C4-2B (cell line): ENCODE data around the gene TLX3.

ENCODE experiments used
- H3K27ac ChIP-seq: fragments of 450-650 bp; 2 replicates; pipeline ENCODE4 v1.5.1; 2017
- ZFX ChIP-seq: fragments of 450-650 bp; IDR thresholded peaks from 2 replicates; pipeline ENCODE4 v1.6.1; 2017
- TF ChIP-seq, protein P1 (sequence below): fragments of 450-650 bp; conservative IDR thresholded peaks from 2 replicates; pipeline ENCODE4 v1.5.1; 2017; ENCODE audit warnings: mild to moderate bottlenecking

Gene TLX3

DNA sequence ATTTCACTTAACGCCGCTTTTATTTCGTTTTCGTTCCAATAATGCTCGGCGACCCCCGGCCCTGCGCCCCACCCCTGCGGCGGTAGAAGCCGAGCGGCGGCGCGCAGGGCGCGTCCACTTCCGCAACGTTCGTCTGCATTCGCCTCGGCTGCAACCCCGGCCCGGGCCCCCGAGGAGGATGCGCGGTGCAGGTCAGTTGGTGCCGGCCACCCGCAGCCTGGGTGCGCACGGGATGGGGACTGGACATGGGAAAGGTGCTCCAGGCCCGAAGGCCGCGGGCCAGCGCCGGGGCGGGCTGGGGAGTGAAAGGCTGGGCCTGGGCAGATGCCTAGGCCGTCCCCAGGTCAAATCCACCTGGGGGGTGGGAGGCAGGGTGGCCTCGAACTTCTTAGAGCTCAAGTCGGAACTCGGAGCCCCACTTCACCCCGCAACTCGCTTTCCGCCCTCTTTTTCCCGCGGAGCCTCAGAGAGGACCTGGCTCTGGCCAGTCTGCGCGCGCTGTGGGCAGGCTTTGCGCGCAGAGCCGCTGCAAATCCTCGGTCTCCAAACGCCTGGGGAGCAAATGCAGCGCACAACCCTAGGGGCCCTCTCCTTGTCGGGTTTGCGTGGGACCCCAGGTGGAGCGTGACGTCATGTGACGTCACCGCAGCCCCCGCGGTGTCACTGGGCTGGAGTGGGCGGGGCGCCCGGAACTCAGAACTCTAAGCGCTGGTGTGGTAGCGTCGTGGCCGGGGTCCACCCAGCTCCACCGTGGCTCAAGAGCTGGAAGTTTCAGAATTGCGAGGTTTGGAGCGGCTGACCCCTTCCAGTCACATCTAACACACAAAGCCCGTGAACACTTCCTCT is 3.3 kb downstream of the TLX3 start:
- no peak for TF ChIP-seq ZFX
- TF ChIP-seq, protein P1, sequence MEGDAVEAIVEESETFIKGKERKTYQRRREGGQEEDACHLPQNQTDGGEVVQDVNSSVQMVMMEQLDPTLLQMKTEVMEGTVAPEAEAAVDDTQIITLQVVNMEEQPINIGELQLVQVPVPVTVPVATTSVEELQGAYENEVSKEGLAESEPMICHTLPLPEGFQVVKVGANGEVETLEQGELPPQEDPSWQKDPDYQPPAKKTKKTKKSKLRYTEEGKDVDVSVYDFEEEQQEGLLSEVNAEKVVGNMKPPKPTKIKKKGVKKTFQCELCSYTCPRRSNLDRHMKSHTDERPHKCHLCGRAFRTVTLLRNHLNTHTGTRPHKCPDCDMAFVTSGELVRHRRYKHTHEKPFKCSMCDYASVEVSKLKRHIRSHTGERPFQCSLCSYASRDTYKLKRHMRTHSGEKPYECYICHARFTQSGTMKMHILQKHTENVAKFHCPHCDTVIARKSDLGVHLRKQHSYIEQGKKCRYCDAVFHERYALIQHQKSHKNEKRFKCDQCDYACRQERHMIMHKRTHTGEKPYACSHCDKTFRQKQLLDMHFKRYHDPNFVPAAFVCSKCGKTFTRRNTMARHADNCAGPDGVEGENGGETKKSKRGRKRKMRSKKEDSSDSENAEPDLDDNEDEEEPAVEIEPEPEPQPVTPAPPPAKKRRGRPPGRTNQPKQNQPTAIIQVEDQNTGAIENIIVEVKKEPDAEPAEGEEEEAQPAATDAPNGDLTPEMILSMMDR = no peak
- no peak overlapping the region for H3K27ac ChIP-seq

DNA sequence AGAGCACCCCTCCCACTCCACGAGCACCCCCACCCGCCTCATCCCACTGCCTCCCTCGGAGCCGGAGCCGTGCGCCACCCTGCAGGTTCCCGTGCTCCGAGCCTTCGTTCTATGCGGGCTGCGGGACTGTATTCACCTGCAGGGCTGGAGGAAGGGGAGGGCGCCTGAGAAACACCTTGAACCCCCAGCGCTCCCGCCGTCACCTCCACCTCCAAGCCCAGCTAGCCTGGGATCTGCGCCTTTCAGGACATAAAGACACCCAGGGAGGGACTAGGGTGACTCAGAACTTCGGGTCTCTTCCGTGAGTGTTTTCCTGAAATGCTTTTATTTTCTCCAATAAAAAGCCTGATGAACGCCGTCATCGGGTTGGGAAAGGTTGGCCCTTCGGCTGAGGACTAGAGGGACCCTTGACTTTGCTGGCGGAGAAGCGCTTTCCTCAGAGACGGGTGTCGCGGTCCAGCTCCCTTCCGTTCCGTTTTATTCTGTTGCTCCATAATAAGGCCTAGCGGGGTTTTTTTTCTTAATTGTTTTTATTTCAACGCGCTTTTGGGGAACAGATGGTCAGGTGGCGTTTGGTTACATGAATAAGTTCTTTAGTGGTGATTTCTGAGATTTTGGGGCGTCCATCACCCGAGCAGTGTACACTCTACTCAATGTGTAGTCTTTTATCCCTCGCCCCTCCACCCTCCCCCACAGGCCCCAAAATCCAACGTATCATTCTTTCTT is 4.6 kb downstream of the TLX3 start:
- no peak overlapping the region for H3K27ac ChIP-seq
- TF ChIP-seq, protein P1 = no peak
- no peak for TF ChIP-seq ZFX

DNA sequence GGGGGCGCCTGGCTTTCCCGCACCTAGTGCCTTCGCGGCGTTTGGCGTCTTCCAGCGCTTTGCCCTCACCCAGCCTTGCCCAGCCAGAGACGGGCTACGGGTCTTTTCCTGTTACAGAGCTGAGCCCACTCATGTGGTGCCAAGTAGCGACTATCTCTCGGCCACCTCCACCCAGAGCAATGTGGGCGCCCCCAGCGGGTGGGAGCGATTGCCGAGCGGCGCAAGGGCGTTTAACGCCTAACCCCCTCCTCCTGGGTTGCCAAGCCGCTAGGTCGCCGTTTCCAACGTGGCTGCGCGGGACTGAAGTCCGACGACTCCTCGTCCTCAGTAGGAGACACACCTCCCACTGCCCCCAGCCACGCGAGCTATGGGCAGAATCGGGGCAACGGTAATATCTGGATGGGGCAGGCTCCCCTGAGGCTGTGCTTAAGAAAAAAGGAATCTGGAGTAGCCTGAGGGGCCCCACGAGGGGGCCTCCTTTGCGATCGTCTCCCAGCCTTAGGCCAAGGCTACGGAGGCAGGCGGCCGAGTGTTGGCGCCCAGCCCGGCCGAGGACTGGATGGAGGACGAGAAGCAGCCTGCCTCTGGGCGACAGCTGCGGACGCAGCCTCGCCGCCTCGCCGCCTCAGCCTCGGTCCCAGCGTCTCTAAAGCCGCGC is 5.8 kb downstream of the TLX3 start:
- no peak overlapping the region for H3K27ac ChIP-seq

DNA sequence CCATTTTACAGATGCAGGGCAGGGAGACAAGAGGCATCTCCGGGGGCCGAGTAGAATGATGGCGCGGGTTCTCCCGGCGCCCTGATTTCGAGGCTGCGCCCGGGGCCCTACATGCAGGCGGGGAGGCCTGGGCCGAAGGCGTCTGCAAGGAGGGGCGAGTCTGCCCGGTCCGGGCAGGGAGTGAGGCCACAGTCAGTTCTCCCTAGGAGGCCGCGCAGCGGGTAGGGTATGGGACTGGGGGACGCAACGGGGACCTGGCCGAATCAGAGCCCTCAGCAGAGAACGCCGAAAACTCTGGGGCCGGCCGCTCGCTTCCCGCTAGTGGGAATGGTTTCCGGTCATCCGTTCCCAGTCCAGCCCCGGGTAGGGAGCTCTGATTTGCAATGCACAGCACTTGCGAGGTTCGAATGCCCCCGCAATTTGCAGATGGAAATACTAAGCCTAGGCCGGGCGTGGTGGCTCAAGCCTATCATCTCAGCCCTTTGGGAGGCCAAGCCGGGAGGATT is 6.4 kb downstream of the TLX3 start:
- no peak for TF ChIP-seq ZFX
- TF ChIP-seq, protein P1 = no peak
- no peak overlapping the region for H3K27ac ChIP-seq

More for the DNA sequence above, 5.8 kb downstream of the TLX3 start:
- no peak for TF ChIP-seq ZFX
- TF ChIP-seq, protein P1 = no peak

DNA sequence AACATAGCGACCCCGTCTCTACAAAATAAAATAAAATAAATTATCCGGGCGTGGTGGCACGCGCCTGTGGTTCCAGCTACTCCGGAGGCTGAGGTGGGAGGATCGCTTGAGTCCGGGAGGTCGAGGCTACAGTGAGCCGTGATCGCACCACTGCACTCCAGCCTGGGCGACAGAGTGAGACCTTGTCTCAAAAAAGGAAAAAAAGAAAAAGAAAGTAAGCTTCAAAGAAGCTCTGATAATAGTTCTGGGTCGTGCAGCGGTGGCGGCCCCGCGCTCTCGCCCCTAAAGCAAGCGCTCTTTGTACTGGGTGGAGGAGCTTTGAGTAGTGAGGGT is 6.8 kb downstream of the TLX3 start:
- TF ChIP-seq ZFX = no peak
- TF ChIP-seq, protein P1 = no peak
- no peak overlapping the region for H3K27ac ChIP-seq

DNA sequence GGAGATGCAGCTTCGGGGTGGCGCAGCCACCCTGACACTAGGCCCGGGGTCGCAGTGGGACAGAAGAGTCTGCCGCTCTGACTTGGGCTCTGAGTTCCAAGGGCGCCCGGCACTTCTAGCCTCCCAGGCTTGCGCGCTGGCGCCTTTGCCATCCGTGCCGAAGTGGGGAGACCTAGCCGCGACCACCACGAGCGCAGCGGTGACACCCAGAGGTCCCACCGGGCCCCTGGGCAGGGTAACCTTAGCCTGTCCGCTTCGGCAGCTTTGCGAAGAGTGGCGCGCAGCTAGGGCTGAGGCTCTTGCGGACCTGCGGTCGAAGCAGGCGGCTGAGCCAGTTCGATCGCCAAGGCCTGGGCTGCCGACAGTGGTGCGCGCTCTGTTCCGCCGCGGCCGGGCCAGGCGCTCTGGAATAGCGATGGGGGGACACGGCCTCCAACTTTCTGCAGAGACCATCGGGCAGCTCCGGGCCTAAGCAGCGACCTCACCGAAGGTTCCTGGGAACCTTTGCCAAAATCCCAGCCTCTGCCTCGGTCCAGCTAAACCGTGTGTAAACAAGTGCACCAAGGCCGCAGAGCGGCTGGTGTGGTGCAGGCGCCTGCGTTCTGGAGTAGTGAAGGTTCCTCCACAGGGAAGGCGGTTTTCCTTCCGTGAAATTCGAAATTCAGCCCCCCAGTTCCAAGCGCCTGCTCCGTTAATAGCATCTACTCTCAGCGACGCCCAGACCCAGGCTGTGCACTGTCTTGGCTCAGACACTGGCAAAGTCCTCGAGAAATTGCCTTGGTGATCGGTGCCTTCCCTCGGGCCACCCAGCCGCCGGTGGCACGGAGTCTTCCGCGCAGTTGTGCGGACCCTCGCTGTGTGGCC is 7.4 kb downstream of the TLX3 start:
- H3K27ac ChIP-seq = no peak overlapping the region
- TF ChIP-seq, protein P1 = no peak
- no peak for TF ChIP-seq ZFX
